ENCODE data around the gene HIVEP3. TPM values are rescaled to one million over a fixed set of nuclear protein-coding genes. Genes with fewer than 3 reads are reported as not detected.

HIVEP3 gene
- total RNA-seq, 2 experiments from 2014 or later: 19.4 to 21.3 TPM

- H3K27me3 Mint-ChIP-seq: no peaks in the 10 kb centered on the region
- H3K36me3 Mint-ChIP-seq: peaks cover 54% of the 10 kb centered on the region
- H3K27ac Mint-ChIP-seq: no peak overlapping the region
- no peaks in the 10 kb centered on the region for H3K4me1 Mint-ChIP-seq
- peaks cover 10% of the 10 kb centered on the region for H3K9me3 Mint-ChIP-seq
- H3K4me3 Mint-ChIP-seq: no peak overlapping the region
- no peak for DNase-seq
These were observed 371.9 kb downstream of the HIVEP3 start for GRCh38 chr1:41546833-41547135.

GRCh38 chr1:41545996-41546832 is 372.5 kb downstream of the HIVEP3 start:
- DNase-seq: no peak
- no peak overlapping the region for H3K27ac Mint-ChIP-seq
- H3K4me3 Mint-ChIP-seq: no peak overlapping the region
- H3K36me3 Mint-ChIP-seq: peaks cover 48% of the 10 kb centered on the region
- peaks cover 10% of the 10 kb centered on the region for H3K9me3 Mint-ChIP-seq
- H3K4me1 Mint-ChIP-seq: no peaks in the 10 kb centered on the region
- H3K27me3 Mint-ChIP-seq: no peaks in the 10 kb centered on the region

- Mint-ChIP-seq H3K36me3 (peaks cover 35% of the 10 kb centered on the region), H3K4me1 (no peaks in the 10 kb centered on the region), H3K27ac (no peak overlapping the region), H3K27me3 (no peaks in the 10 kb centered on the region), H3K4me3 (no peak overlapping the region), H3K9me3 (peaks cover 5% of the 10 kb centered on the region)
- no peak for DNase-seq
These were observed 376.4 kb downstream of the HIVEP3 start for GRCh38 chr1:41542196-41542930.

- H3K4me3 Mint-ChIP-seq: no peak overlapping the region
- no peaks in the 10 kb centered on the region for H3K27me3 Mint-ChIP-seq
- H3K4me1 Mint-ChIP-seq: no peaks in the 10 kb centered on the region
- H3K27ac Mint-ChIP-seq: no peak overlapping the region
- peaks cover 37% of the 10 kb centered on the region for H3K36me3 Mint-ChIP-seq
- DNase-seq: no peak
- peaks cover 5% of the 10 kb centered on the region for H3K9me3 Mint-ChIP-seq
These were observed 377.1 kb downstream of the HIVEP3 start for GRCh38 chr1:41541592-41541952.

GRCh38 chr1:41540886-41541591 is 377.7 kb downstream of the HIVEP3 start:
- Mint-ChIP-seq H3K9me3 (peaks cover 5% of the 10 kb centered on the region), H3K4me3 (no peak overlapping the region), H3K4me1 (peaks cover 2% of the 10 kb centered on the region), H3K36me3 (peaks cover 37% of the 10 kb centered on the region), H3K27me3 (no peaks in the 10 kb centered on the region), H3K27ac (no peak overlapping the region)
- no peak for DNase-seq

- no peak for DNase-seq
- no peak overlapping the region for H3K4me3 Mint-ChIP-seq
- H3K27ac Mint-ChIP-seq: no peak overlapping the region
- peaks cover 2% of the 10 kb centered on the region for H3K4me1 Mint-ChIP-seq
- peaks cover 27% of the 10 kb centered on the region for H3K36me3 Mint-ChIP-seq
- H3K27me3 Mint-ChIP-seq: no peaks in the 10 kb centered on the region
- H3K9me3 Mint-ChIP-seq: peaks cover under 1% of the 10 kb centered on the region
These were observed 378.7 kb downstream of the HIVEP3 start for GRCh38 chr1:41539999-41540398.

GRCh38 chr1:41539418-41539805 is 379.3 kb downstream of the HIVEP3 start:
- no peak for DNase-seq
- no peak overlapping the region for H3K27ac Mint-ChIP-seq
- H3K4me3 Mint-ChIP-seq: no peak overlapping the region
- no peaks in the 10 kb centered on the region for H3K27me3 Mint-ChIP-seq
- peaks cover 24% of the 10 kb centered on the region for H3K36me3 Mint-ChIP-seq
- no peaks in the 10 kb centered on the region for H3K9me3 Mint-ChIP-seq
- H3K4me1 Mint-ChIP-seq: peaks cover 2% of the 10 kb centered on the region

- no peak for DNase-seq
- Mint-ChIP-seq H3K27me3 (no peaks in the 10 kb centered on the region), H3K27ac (no peak overlapping the region), H3K4me3 (no peak overlapping the region), H3K9me3 (no peaks in the 10 kb centered on the region), H3K36me3 (peaks cover 19% of the 10 kb centered on the region), H3K4me1 (peaks cover 2% of the 10 kb centered on the region)
These were observed 379.8 kb downstream of the HIVEP3 start for GRCh38 chr1:41538741-41539417.

- no peaks in the 10 kb centered on the region for H3K27me3 Mint-ChIP-seq
- H3K4me3 Mint-ChIP-seq: no peak overlapping the region
- H3K9me3 Mint-ChIP-seq: no peaks in the 10 kb centered on the region
- H3K36me3 Mint-ChIP-seq: peaks cover 18% of the 10 kb centered on the region
- peaks cover 2% of the 10 kb centered on the region for H3K4me1 Mint-ChIP-seq
- DNase-seq: no peak
- no peak overlapping the region for H3K27ac Mint-ChIP-seq
These were observed 380.9 kb downstream of the HIVEP3 start for GRCh38 chr1:41537788-41538351.

- Mint-ChIP-seq H3K4me1 (peaks cover 2% of the 10 kb centered on the region), H3K27ac (no peak overlapping the region), H3K27me3 (no peaks in the 10 kb centered on the region), H3K4me3 (no peak overlapping the region), H3K9me3 (no peaks in the 10 kb centered on the region), H3K36me3 (peaks cover 20% of the 10 kb centered on the region)
- DNase-seq: no peak
These were observed 381.5 kb downstream of the HIVEP3 start for GRCh38 chr1:41537251-41537650.

- no peak for DNase-seq
- Mint-ChIP-seq H3K9me3 (no peaks in the 10 kb centered on the region), H3K27ac (no peak overlapping the region), H3K4me1 (peaks cover 2% of the 10 kb centered on the region), H3K4me3 (no peak overlapping the region), H3K27me3 (no peaks in the 10 kb centered on the region), H3K36me3 (peaks cover 19% of the 10 kb centered on the region)
These were observed 382.3 kb downstream of the HIVEP3 start for GRCh38 chr1:41536361-41536802.

GRCh38 chr1:41535716-41536115 is 383.0 kb downstream of the HIVEP3 start:
- Mint-ChIP-seq H3K27me3 (no peaks in the 10 kb centered on the region), H3K36me3 (peaks cover 21% of the 10 kb centered on the region), H3K4me3 (no peak overlapping the region), H3K9me3 (no peaks in the 10 kb centered on the region), H3K4me1 (peaks cover 2% of the 10 kb centered on the region), H3K27ac (no peak overlapping the region)
- no peak for DNase-seq

GRCh38 chr1:41535276-41535675 is 383.4 kb downstream of the HIVEP3 start:
- Mint-ChIP-seq H3K27ac (no peak overlapping the region), H3K36me3 (peaks cover 21% of the 10 kb centered on the region), H3K4me1 (peaks cover 2% of the 10 kb centered on the region), H3K9me3 (no peaks in the 10 kb centered on the region), H3K27me3 (no peaks in the 10 kb centered on the region), H3K4me3 (no peak overlapping the region)
- no peak for DNase-seq

- no peak for DNase-seq
These were observed 384.3 kb downstream of the HIVEP3 start for GRCh38 chr1:41534181-41535076.

More at GRCh38 chr1:41534181-41535076, 384.3 kb downstream of the HIVEP3 start:
- no peaks in the 10 kb centered on the region for H3K27me3 Mint-ChIP-seq
- peaks cover 29% of the 10 kb centered on the region for H3K36me3 Mint-ChIP-seq
- no peak overlapping the region for H3K4me3 Mint-ChIP-seq
- H3K4me1 Mint-ChIP-seq: peaks cover 2% of the 10 kb centered on the region
- H3K9me3 Mint-ChIP-seq: peaks cover 1% of the 10 kb centered on the region
- H3K27ac Mint-ChIP-seq: no peak overlapping the region
